GM10847 (cell line): ENCODE measurements around the gene HMMR.
A peak's percentile ranks its signal among the peaks of the same experiment; 100 is the strongest.

Experiments used
- POLR2A ChIP-seq: IDR thresholded peaks from 2 replicates; pipeline ENCODE4 v1.6.1; 2011; ENCODE audit not compliant: insufficient read length; ENCODE audit errors: extremely low read depth

HMMR gene

GRCh38 chr5:163496286-163496685 is 35.9 kb downstream of the HMMR start:
- no peak for TF ChIP-seq POLR2A

GRCh38 chr5:163497315-163497714 is 36.9 kb downstream of the HMMR start:
- TF ChIP-seq POLR2A, result no peak

GRCh38 chr5:163498886-163499285 is 38.5 kb downstream of the HMMR start:
- TF ChIP-seq POLR2A, result no peak

GRCh38 chr5:163502521-163502920 is 42.1 kb downstream of the HMMR start:
- no peak for TF ChIP-seq POLR2A

GRCh38 chr5:163503106-163504078 is 43.0 kb downstream of the HMMR start:
- no peak for TF ChIP-seq POLR2A

GRCh38 chr5:163504079-163504931 is 43.9 kb downstream of the HMMR start:
- no peak for TF ChIP-seq POLR2A

- no peak for TF ChIP-seq POLR2A
Observed at GRCh38 chr5:163505049-163505367, 44.6 kb downstream of the HMMR start.

GRCh38 chr5:163505368-163506094 is 45.1 kb downstream of the HMMR start, which contains the start of gene MAT2B:
Gene MAT2B (plus strand): TSS chr5:163505619. CDS start chr5:163505687, 68 bp downstream.
- peak; percentile 90 for TF ChIP-seq POLR2A

- TF ChIP-seq POLR2A, result no peak
Observed at GRCh38 chr5:163506095-163506457, 45.6 kb downstream of the HMMR start.

- TF ChIP-seq POLR2A, result no peak
Observed at GRCh38 chr5:163506726-163507125, 46.3 kb downstream of the HMMR start.

- no peak for TF ChIP-seq POLR2A
Observed at GRCh38 chr5:163508753-163509152, 48.3 kb downstream of the HMMR start.

- TF ChIP-seq POLR2A, result no peak
Observed at GRCh38 chr5:163509291-163509951, 49.0 kb downstream of the HMMR start.

- TF ChIP-seq POLR2A, result no peak
Observed at GRCh38 chr5:163512526-163512925, 52.1 kb downstream of the HMMR start.

- no peak for TF ChIP-seq POLR2A
Observed at GRCh38 chr5:163525096-163525495, 64.7 kb downstream of the HMMR start.

GRCh38 chr5:163529698-163530097 is 69.3 kb downstream of the HMMR start:
- no peak for TF ChIP-seq POLR2A
